Tibial artery (tissue), 4 donors: ENCODE data around the gene SLC35F1.

Experiments
- DNase-seq, 2 donors: peaks; one replicate each; pipeline ENCODE4 v3.0.0-alpha.2; 2019
- H3K27ac ChIP-seq, 2 donors: fragments of 200-600 bp; sonication (generic) in 1 of 2; 1 replicate in 1 of 2; 2 replicates in 1 of 2; pipeline ENCODE4 v1.5.1; 2018 to 2019; ENCODE audit warnings: mild to moderate bottlenecking in 1 of 2
- H3K27me3 ChIP-seq, 2 donors: fragments of 200-600 bp; sonication (generic) in 1 of 2; one replicate each; pipeline versions ENCODE4 v1.5.1 to v1.6.0; 2016 to 2019
- H3K36me3 ChIP-seq, 3 donors: fragments of 200-600 bp; sonication (generic) in 2 of 3; one replicate each; pipeline ENCODE4 v1.5.1; 2016 to 2019; ENCODE audit warnings: mild to moderate bottlenecking in 2 of 3
- H3K4me1 ChIP-seq, 4 donors: fragments of 200-600 bp; sonication (generic) in 2 of 4; 1 replicate in 3 of 4; 2 replicates in 1 of 4; pipeline ENCODE4 v1.5.1; 2016 to 2019
- H3K4me3 ChIP-seq, 2 donors: fragments of 200-600 bp; sonication (generic) in 1 of 2; 1 replicate in 1 of 2; 2 replicates in 1 of 2; pipeline ENCODE4 v1.5.1; 2018 to 2019; ENCODE audit warnings: mild to moderate bottlenecking in 2 of 2
- H3K9me3 ChIP-seq, 3 donors: fragments of 200-600 bp; sonication (generic) in 1 of 3; one replicate each; pipeline ENCODE4 v1.5.1; 2016 to 2019
- intact Hi-C: fragments of 100-400 bp; cut with DNase I; formaldehyde crosslinking; loops from one replicate; pipeline ENCODE4 v1.15.0; 2023; ENCODE audit warnings: low total_unique reads
- TF ChIP-seq, protein P1 (sequence below), 2 experiments: fragments of 200-600 bp in 1 of 2; fragments of 450-650 bp in 1 of 2; IDR thresholded peaks; one replicate each; pipeline ENCODE4 v1.5.1; 2017 to 2019; ENCODE audit warnings: antibody characterized with exemption in 2 of 2, mild to moderate bottlenecking in 1 of 2, moderate library complexity in 1 of 2

SLC35F1 gene

GRCh38 chr6:118212451-118213173 is 305.5 kb downstream of the SLC35F1 start:
- H3K27ac ChIP-seq: no peak overlapping the region
- intact Hi-C loops: no loop called here
- H3K4me3 ChIP-seq: no peak overlapping the region
- H3K9me3 ChIP-seq: no peaks in the 10 kb centered on the region
- TF ChIP-seq, protein P1, sequence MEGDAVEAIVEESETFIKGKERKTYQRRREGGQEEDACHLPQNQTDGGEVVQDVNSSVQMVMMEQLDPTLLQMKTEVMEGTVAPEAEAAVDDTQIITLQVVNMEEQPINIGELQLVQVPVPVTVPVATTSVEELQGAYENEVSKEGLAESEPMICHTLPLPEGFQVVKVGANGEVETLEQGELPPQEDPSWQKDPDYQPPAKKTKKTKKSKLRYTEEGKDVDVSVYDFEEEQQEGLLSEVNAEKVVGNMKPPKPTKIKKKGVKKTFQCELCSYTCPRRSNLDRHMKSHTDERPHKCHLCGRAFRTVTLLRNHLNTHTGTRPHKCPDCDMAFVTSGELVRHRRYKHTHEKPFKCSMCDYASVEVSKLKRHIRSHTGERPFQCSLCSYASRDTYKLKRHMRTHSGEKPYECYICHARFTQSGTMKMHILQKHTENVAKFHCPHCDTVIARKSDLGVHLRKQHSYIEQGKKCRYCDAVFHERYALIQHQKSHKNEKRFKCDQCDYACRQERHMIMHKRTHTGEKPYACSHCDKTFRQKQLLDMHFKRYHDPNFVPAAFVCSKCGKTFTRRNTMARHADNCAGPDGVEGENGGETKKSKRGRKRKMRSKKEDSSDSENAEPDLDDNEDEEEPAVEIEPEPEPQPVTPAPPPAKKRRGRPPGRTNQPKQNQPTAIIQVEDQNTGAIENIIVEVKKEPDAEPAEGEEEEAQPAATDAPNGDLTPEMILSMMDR (IDR thresholded peaks at IDR 0.05): no peak
- no peaks in the 10 kb centered on the region for H3K4me1 ChIP-seq
- no peak for DNase-seq
- H3K27me3 ChIP-seq: no peaks in the 10 kb centered on the region
- H3K36me3 ChIP-seq: no peaks in the 10 kb centered on the region

DNA sequence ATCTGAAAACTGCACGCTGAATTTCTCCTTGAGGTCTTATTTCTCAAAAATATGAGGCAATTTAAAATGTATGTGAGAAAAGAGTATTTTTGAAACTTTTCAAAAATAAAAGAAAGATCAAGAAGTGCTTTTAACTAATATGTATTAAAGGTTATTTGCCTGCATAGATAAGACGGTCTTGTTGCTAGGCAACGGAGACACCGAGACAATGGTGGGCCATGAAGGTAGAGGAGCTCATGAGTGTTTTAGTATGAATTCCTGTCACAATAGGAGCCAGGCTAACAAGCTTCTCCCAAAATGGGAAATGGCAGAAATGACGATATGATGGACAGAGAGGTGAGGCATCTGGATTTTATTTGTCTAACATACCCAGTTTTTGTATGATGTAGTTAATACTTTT is 308.2 kb downstream of the SLC35F1 start:
- intact Hi-C loops: no loop called here
- no peaks in the 10 kb centered on the region for H3K4me1 ChIP-seq
- no peak overlapping the region for H3K4me3 ChIP-seq
- H3K36me3 ChIP-seq: no peaks in the 10 kb centered on the region
- TF ChIP-seq, protein P1 (IDR thresholded peaks at IDR 0.05): no peak
- H3K27me3 ChIP-seq: no peaks in the 10 kb centered on the region
- H3K9me3 ChIP-seq: no peaks in the 10 kb centered on the region
- no peak overlapping the region for H3K27ac ChIP-seq
- DNase-seq: no peak

DNA sequence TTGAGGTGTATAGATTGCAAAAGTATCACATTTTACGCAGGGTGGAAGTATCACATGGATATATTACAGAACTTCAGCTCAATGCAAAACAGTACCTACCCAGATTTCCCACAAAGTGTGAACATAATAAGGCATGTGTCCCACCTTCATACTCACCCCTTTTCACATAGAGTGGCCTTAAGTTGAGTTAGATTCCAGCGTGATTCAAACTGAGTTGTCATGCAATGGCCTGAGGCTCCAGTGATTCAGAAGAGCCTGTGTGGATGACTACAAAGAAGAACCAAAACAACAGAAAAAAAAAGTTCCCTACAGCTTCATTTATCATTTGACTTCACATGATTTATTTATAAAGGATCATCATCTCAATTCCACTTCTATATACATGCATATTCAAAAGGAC is 309.7 kb downstream of the SLC35F1 start:
- H3K4me3 ChIP-seq: no peak overlapping the region
- intact Hi-C loops: no loop called here
- no peaks in the 10 kb centered on the region for H3K36me3 ChIP-seq
- H3K27ac ChIP-seq: no peak overlapping the region
- no peak for DNase-seq
- H3K27me3 ChIP-seq: no peaks in the 10 kb centered on the region
- H3K9me3 ChIP-seq: no peaks in the 10 kb centered on the region
- TF ChIP-seq, protein P1 (IDR thresholded peaks at IDR 0.05): no peak
- H3K4me1 ChIP-seq: no peaks in the 10 kb centered on the region

GRCh38 chr6:118218156-118218555 is 311.1 kb downstream of the SLC35F1 start:
- Histone ChIP-seq H3K36me3 (no peaks in the 10 kb centered on the region), H3K27me3 (no peaks in the 10 kb centered on the region), H3K27ac (no peak overlapping the region), H3K4me3 (no peak overlapping the region), H3K4me1 (no peaks in the 10 kb centered on the region), H3K9me3 (no peaks in the 10 kb centered on the region)
- intact Hi-C loops: no loop called here
- TF ChIP-seq, protein P1 (IDR thresholded peaks at IDR 0.05): no peak
- DNase-seq: no peak

- TF ChIP-seq, protein P1 (IDR thresholded peaks at IDR 0.05): no peak
- Histone ChIP-seq H3K27me3 (no peaks in the 10 kb centered on the region), H3K4me1 (no peaks in the 10 kb centered on the region), H3K27ac (no peak overlapping the region), H3K4me3 (no peak overlapping the region), H3K36me3 (no peaks in the 10 kb centered on the region), H3K9me3 (no peaks in the 10 kb centered on the region)
- no peak for DNase-seq
- intact Hi-C loops: no loop called here
These were observed 313.5 kb downstream of the SLC35F1 start for GRCh38 chr6:118220429-118221128.
